GM23338 (cell line): ENCODE data around the gene ANAPC13. TPM values are rescaled to one million over a fixed set of nuclear protein-coding genes. Genes with fewer than 3 reads are reported as not detected.

Source experiments
- ATAC-seq: fragments of 200-7000 bp; cut with Tn5 transposase; 3 replicates; pipeline ENCODE4 v1.9.1; 2020
- DNase-seq: peaks from one replicate; pipeline ENCODE4 v3.0.0-alpha.2; 2015; ENCODE audit warnings: low spot score
- H2AFZ ChIP-seq: fragments of 200-600 bp; sonication (generic); 2 replicates; pipeline ENCODE4 v1.8.0; 2016; ENCODE audit warnings: antibody characterized with exemption, mild to moderate bottlenecking, moderate library complexity
- H3F3A ChIP-seq: fragments of 200-600 bp; sonication (generic); replicated peaks from 2 replicates; pipeline ENCODE4 v1.8.0; 2017; ENCODE audit warnings: antibody characterized with exemption, mixed run types, low read depth
- H3K27ac ChIP-seq: fragments of 200-600 bp; sonication (generic); 2 replicates; pipeline ENCODE4 v1.6.1; 2016; ENCODE audit warnings: low read depth
- H3K27me3 ChIP-seq: fragments of 200-600 bp; sonication (generic); 2 replicates; pipeline ENCODE4 v1.8.0; 2016; ENCODE audit warnings: mild to moderate bottlenecking, mixed run types, moderate library complexity; ENCODE audit not compliant: insufficient read depth
- H3K36me3 ChIP-seq: fragments of 200-600 bp; sonication (generic); 2 replicates; pipeline ENCODE4 v1.8.0; 2016; ENCODE audit warnings: mild to moderate bottlenecking; ENCODE audit not compliant: insufficient read depth
- H3K4me1 ChIP-seq: fragments of 200-600 bp; sonication (generic); 2 replicates; pipeline ENCODE4 v1.8.0; 2016; ENCODE audit warnings: mild to moderate bottlenecking, moderate library complexity; ENCODE audit not compliant: insufficient read depth
- H3K4me2 ChIP-seq: fragments of 200-600 bp; sonication (generic); 2 replicates; pipeline ENCODE4 v1.7.1; 2017; ENCODE audit warnings: mixed run types
- H3K4me3 ChIP-seq: fragments of 200-600 bp; sonication (generic); 2 replicates; pipeline ENCODE4 v1.6.1; 2016; ENCODE audit warnings: mixed run types
- H3K79me2 ChIP-seq: fragments of 200-600 bp; sonication (generic); replicated peaks from 2 replicates; pipeline ENCODE4 v1.8.0; 2017; ENCODE audit warnings: mild to moderate bottlenecking; ENCODE audit not compliant: insufficient read depth
- H3K9me2 ChIP-seq: fragments of 200-600 bp; sonication (generic); 2 replicates; pipeline ENCODE4 v1.8.0; 2017; ENCODE audit not compliant: insufficient read depth
- H4K20me1 ChIP-seq: fragments of 200-600 bp; sonication (generic); replicated peaks from 2 replicates; pipeline ENCODE4 v1.8.0; 2017; ENCODE audit warnings: mild to moderate bottlenecking; ENCODE audit not compliant: insufficient read depth
- H3K27ac Mint-ChIP-seq: 2 replicates; pipeline ENCODE4 v1.8.0; 2020; ENCODE audit warnings: inconsistent platforms, mild to moderate bottlenecking, moderate library complexity, mixed read lengths
- H3K27me3 Mint-ChIP-seq: 3 replicates; pipeline ENCODE4 v1.8.0; 2022; ENCODE audit warnings: low read depth, mild to moderate bottlenecking, moderate library complexity, mixed read lengths, inconsistent platforms; ENCODE audit not compliant: insufficient read depth, poor library complexity
- H3K36me3 Mint-ChIP-seq: 3 replicates; pipeline ENCODE4 v1.8.0; 2021; ENCODE audit warnings: low read depth, mild to moderate bottlenecking, inconsistent platforms, moderate library complexity, mixed read lengths
- H3K4me1 Mint-ChIP-seq: 3 replicates; pipeline ENCODE4 v1.8.0; 2020; ENCODE audit warnings: mild to moderate bottlenecking, inconsistent platforms, mixed read lengths
- H3K4me3 Mint-ChIP-seq: 3 replicates; pipeline ENCODE4 v1.8.0; 2021; ENCODE audit warnings: moderate library complexity, mild to moderate bottlenecking, inconsistent platforms, mixed read lengths
- H3K9me3 Mint-ChIP-seq: 3 replicates; pipeline ENCODE4 v1.8.0; 2020; ENCODE audit warnings: moderate library complexity, mild to moderate bottlenecking, inconsistent platforms, mixed read lengths
- CREB1 ChIP-seq: fragments of 250-450 bp; sonication (Bioruptor Pico); IDR thresholded peaks from 2 replicates; pipeline ENCODE4 v1.5.0; 2020; ENCODE audit warnings: low read depth, mild to moderate bottlenecking, moderate library complexity
- EZH2 ChIP-seq: fragments of 200-600 bp; sonication (generic); IDR thresholded peaks from one replicate; pipeline ENCODE4 v1.8.0; 2017; ENCODE audit warnings: antibody characterized with exemption, mild to moderate bottlenecking, low read depth; ENCODE audit not compliant: unreplicated experiment
- EZH2phosphoT487 ChIP-seq: fragments of 200-600 bp; sonication (generic); IDR thresholded peaks from one replicate; pipeline ENCODE4 v1.8.1; 2018; ENCODE audit warnings: antibody characterized with exemption; ENCODE audit not compliant: unreplicated experiment
- JUNB ChIP-seq: IDR thresholded peaks from one replicate; pipeline ENCODE4 v1.6.1; 2016; ENCODE audit warnings: antibody characterized with exemption; ENCODE audit not compliant: unreplicated experiment
- NANOG ChIP-seq: IDR thresholded peaks from 2 replicates; pipeline ENCODE4 v1.6.1; 2016; ENCODE audit warnings: antibody characterized with exemption, borderline replicate concordance
- POLR2AphosphoS5 ChIP-seq: IDR thresholded peaks from 2 replicates; pipeline ENCODE4 v1.6.1; 2016; ENCODE audit warnings: antibody characterized with exemption, low read depth
- STAT1 ChIP-seq: IDR thresholded peaks from one replicate; pipeline ENCODE4 v1.6.1; 2016; ENCODE audit warnings: antibody characterized with exemption; ENCODE audit not compliant: unreplicated experiment
- ZNF114 ChIP-seq: fragments of 250-450 bp; sonication (Bioruptor Pico); IDR thresholded peaks from 2 replicates; pipeline ENCODE4 v1.5.0; 2020; ENCODE audit warnings: mild to moderate bottlenecking, moderate library complexity
- ZNF331 ChIP-seq: fragments of 250-450 bp; sonication (Bioruptor Pico); IDR thresholded peaks from 2 replicates; pipeline ENCODE4 v1.5.0; 2020; ENCODE audit warnings: low read depth, mild to moderate bottlenecking, moderate library complexity
- polyA plus RNA-seq: library from polyadenylated mRNA; unstranded; fragments of >200 nt; fragmentation: Nextera tagmentation; extraction: Ambion mirVana; gene quantifications from 2 replicates; pipeline ENCODE4 v1.2.1, GENCODE V29; 2016
- total RNA-seq: library from RNA; depleted of rRNA; stranded (reverse); fragments of >200 nt; shearing (Covaris generic); gene quantifications from 2 replicates; pipeline ENCODE4 v1.2.3, GENCODE V29; 2014
- TF ChIP-seq, protein P1 (sequence below): fragments of 250-450 bp; sonication (Bioruptor Pico); IDR thresholded peaks from 2 replicates; pipeline ENCODE4 v1.5.0; 2020; ENCODE audit warnings: mild to moderate bottlenecking, moderate library complexity
- TF ChIP-seq, protein P2 (sequence below): IDR thresholded peaks from 2 replicates; pipeline ENCODE4 v1.6.1; 2016; ENCODE audit warnings: antibody characterized with exemption
- TF ChIP-seq, protein P3 (sequence below), 2 experiments: fragments of 200-600 bp in 1 of 2; sonication (generic) in 1 of 2; conservative IDR thresholded peaks; 2 replicates each; pipeline versions ENCODE4 v1.5.1 to v1.6.1; 2016 to 2017; ENCODE audit warnings: antibody characterized with exemption in 2 of 2, low read depth in 2 of 2, mild to moderate bottlenecking in 2 of 2, moderate library complexity in 1 of 2
- TF ChIP-seq, protein P4 (sequence below): IDR thresholded peaks from one replicate; pipeline ENCODE4 v1.6.1; 2018; ENCODE audit warnings: antibody characterized with exemption; ENCODE audit not compliant: unreplicated experiment

The ANAPC13 gene
- total and polyA plus RNA-seq, 2 experiments from 2014 or later: 44.4 to 76.8 TPM

DNA sequence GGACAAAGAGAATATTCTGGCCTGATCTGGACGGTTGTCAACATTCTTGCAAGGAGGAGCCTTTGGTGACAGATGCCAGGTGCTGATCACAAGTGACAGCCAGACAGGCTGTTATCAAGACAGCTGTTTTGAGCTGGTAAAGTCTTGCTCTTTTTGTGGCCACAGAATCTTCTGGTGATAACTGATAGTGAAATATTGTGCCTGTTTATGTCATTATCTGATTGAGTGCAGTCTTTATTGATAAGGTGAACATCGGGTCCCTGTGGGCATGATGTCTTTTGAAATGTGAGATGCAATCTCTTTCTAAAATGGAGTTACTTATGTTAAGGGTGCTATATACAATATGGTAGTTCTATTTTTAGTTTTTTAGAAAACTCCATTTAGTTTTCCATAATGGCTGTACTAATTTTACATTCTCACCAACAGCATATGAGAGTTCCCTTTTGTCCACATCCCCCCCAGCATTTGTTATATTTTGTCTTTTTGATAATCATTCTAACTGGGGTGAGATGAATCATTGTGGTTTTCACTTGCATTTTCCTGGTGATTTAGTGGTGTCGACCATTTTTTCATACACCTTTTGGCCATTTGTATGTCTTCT lies 10.8 kb upstream of the ANAPC13 start:
- ATAC-seq (no peak), DNase-seq (no peak)
- Histone ChIP-seq H3K27ac (no peak overlapping the region), H3K4me2 (no peak overlapping the region), H3K4me3 (no peak overlapping the region), H4K20me1 (no peaks in the 10 kb centered on the region; the same call in 1 of the 2 replicates), H3F3A (no peaks in the 10 kb centered on the region), H3K79me2 (peaks cover 53% of the 10 kb centered on the region), H3K27me3 (no peaks in the 10 kb centered on the region), H3K36me3 (no peaks in the 10 kb centered on the region), H3K4me1 (no peaks in the 10 kb centered on the region), H3K9me2 (no peaks in the 10 kb centered on the region), H2AFZ (no peak overlapping the region)
- Mint-ChIP-seq H3K9me3 (no peaks in the 10 kb centered on the region), H3K4me3 (no peak overlapping the region), H3K27ac (no peak overlapping the region), H3K27me3 (no peaks in the 10 kb centered on the region), H3K36me3 (peaks cover 15% of the 10 kb centered on the region), H3K4me1 (peaks cover 12% of the 10 kb centered on the region)
- TF ChIP-seq, protein P1, sequence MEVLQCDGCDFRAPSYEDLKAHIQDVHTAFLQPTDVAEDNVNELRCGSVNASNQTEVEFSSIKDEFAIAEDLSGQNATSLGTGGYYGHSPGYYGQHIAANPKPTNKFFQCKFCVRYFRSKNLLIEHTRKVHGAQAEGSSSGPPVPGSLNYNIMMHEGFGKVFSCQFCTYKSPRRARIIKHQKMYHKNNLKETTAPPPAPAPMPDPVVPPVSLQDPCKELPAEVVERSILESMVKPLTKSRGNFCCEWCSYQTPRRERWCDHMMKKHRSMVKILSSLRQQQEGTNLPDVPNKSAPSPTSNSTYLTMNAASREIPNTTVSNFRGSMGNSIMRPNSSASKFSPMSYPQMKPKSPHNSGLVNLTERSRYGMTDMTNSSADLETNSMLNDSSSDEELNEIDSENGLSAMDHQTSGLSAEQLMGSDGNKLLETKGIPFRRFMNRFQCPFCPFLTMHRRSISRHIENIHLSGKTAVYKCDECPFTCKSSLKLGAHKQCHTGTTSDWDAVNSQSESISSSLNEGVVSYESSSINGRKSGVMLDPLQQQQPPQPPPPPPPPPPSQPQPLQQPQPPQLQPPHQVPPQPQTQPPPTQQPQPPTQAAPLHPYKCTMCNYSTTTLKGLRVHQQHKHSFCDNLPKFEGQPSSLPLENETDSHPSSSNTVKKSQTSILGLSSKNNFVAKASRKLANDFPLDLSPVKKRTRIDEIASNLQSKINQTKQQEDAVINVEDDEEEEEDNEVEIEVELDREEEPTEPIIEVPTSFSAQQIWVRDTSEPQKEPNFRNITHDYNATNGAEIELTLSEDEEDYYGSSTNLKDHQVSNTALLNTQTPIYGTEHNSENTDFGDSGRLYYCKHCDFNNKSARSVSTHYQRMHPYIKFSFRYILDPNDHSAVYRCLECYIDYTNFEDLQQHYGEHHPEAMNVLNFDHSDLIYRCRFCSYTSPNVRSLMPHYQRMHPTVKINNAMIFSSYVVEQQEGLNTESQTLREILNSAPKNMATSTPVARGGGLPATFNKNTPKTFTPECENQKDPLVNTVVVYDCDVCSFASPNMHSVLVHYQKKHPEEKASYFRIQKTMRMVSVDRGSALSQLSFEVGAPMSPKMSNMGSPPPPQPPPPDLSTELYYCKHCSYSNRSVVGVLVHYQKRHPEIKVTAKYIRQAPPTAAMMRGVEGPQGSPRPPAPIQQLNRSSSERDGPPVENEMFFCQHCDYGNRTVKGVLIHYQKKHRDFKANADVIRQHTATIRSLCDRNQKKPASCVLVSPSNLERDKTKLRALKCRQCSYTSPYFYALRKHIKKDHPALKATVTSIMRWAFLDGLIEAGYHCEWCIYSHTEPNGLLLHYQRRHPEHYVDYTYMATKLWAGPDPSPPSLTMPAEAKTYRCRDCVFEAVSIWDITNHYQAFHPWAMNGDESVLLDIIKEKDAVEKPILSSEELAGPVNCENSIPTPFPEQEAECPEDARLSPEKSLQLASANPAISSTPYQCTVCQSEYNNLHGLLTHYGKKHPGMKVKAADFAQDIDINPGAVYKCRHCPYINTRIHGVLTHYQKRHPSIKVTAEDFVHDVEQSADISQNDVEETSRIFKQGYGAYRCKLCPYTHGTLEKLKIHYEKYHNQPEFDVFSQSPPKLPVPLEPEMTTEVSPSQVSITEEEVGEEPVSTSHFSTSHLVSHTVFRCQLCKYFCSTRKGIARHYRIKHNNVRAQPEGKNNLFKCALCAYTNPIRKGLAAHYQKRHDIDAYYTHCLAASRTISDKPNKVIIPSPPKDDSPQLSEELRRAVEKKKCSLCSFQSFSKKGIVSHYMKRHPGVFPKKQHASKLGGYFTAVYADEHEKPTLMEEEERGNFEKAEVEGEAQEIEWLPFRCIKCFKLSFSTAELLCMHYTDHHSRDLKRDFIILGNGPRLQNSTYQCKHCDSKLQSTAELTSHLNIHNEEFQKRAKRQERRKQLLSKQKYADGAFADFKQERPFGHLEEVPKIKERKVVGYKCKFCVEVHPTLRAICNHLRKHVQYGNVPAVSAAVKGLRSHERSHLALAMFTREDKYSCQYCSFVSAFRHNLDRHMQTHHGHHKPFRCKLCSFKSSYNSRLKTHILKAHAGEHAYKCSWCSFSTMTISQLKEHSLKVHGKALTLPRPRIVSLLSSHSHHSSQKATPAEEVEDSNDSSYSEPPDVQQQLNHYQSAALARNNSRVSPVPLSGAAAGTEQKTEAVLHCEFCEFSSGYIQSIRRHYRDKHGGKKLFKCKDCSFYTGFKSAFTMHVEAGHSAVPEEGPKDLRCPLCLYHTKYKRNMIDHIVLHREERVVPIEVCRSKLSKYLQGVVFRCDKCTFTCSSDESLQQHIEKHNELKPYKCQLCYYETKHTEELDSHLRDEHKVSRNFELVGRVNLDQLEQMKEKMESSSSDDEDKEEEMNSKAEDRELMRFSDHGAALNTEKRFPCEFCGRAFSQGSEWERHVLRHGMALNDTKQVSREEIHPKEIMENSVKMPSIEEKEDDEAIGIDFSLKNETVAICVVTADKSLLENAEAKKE (CRISPR knock-in tag): no peak
- TF ChIP-seq JUNB (no peak), NANOG (no peak), ZNF331 (no peak), POLR2AphosphoS5 (no peak), ZNF114 (CRISPR knock-in tag) (no peak), EZH2phosphoT487 (no peak), STAT1 (no peak), EZH2 (no peak), CREB1 (CRISPR knock-in tag) (no peak)
- TF ChIP-seq, protein P2, sequence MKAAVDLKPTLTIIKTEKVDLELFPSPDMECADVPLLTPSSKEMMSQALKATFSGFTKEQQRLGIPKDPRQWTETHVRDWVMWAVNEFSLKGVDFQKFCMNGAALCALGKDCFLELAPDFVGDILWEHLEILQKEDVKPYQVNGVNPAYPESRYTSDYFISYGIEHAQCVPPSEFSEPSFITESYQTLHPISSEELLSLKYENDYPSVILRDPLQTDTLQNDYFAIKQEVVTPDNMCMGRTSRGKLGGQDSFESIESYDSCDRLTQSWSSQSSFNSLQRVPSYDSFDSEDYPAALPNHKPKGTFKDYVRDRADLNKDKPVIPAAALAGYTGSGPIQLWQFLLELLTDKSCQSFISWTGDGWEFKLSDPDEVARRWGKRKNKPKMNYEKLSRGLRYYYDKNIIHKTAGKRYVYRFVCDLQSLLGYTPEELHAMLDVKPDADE: no peak
- TF ChIP-seq, protein P3, sequence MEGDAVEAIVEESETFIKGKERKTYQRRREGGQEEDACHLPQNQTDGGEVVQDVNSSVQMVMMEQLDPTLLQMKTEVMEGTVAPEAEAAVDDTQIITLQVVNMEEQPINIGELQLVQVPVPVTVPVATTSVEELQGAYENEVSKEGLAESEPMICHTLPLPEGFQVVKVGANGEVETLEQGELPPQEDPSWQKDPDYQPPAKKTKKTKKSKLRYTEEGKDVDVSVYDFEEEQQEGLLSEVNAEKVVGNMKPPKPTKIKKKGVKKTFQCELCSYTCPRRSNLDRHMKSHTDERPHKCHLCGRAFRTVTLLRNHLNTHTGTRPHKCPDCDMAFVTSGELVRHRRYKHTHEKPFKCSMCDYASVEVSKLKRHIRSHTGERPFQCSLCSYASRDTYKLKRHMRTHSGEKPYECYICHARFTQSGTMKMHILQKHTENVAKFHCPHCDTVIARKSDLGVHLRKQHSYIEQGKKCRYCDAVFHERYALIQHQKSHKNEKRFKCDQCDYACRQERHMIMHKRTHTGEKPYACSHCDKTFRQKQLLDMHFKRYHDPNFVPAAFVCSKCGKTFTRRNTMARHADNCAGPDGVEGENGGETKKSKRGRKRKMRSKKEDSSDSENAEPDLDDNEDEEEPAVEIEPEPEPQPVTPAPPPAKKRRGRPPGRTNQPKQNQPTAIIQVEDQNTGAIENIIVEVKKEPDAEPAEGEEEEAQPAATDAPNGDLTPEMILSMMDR (conservative IDR thresholded peaks at IDR 0.05; ENCODE audit: low read depth in 2 of 2): no peak
- TF ChIP-seq, protein P4, sequence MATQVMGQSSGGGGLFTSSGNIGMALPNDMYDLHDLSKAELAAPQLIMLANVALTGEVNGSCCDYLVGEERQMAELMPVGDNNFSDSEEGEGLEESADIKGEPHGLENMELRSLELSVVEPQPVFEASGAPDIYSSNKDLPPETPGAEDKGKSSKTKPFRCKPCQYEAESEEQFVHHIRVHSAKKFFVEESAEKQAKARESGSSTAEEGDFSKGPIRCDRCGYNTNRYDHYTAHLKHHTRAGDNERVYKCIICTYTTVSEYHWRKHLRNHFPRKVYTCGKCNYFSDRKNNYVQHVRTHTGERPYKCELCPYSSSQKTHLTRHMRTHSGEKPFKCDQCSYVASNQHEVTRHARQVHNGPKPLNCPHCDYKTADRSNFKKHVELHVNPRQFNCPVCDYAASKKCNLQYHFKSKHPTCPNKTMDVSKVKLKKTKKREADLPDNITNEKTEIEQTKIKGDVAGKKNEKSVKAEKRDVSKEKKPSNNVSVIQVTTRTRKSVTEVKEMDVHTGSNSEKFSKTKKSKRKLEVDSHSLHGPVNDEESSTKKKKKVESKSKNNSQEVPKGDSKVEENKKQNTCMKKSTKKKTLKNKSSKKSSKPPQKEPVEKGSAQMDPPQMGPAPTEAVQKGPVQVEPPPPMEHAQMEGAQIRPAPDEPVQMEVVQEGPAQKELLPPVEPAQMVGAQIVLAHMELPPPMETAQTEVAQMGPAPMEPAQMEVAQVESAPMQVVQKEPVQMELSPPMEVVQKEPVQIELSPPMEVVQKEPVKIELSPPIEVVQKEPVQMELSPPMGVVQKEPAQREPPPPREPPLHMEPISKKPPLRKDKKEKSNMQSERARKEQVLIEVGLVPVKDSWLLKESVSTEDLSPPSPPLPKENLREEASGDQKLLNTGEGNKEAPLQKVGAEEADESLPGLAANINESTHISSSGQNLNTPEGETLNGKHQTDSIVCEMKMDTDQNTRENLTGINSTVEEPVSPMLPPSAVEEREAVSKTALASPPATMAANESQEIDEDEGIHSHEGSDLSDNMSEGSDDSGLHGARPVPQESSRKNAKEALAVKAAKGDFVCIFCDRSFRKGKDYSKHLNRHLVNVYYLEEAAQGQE: no peak
